Astrocyte of the spinal cord (primary cell): ENCODE results near the gene SNTG2.

Source experiments
- DNase-seq: peaks from one replicate; pipeline ENCODE4 v3.0.0; 2011; ENCODE audit warnings: low read depth, low spot score
- H3K4me3 ChIP-seq: 2 replicates; pipeline ENCODE4 v1.5.1; 2011; ENCODE audit warnings: low read depth, mild to moderate bottlenecking, low read length, moderate library complexity
- in situ Hi-C: cut with HindIII; loops from 2 replicates; pipeline ENCODE4 v1.10.0; 2017; ENCODE audit warnings: low sequenced_read_pairs
- TF ChIP-seq, protein P1 (sequence below): IDR thresholded peaks from 2 replicates; pipeline ENCODE4 v1.5.1; 2012; ENCODE audit warnings: low read depth, mild to moderate bottlenecking, low read length, inconsistent platforms

Gene SNTG2

DNA sequence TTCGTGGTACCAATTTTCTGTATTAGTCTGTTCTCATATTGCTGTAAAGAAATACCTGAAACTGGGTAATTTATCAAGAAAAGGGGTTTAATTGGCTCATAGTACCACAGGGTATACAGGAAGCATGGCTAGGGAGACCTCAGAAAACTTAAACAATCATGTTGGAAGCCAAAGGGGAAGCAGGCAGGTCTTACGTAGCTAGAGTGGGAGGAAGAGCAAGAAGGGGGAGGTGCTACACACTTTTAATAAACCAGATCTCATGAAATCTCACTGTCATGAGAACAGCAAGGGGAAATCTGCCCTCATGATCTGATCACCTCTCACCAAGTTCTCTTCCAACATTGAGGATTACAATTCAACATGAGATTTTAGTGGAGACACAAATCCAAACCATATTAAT lies 235.8 kb downstream of the SNTG2 start:
- H3K4me3 ChIP-seq = no peak overlapping the region
- in situ Hi-C loops = no loop called here
- no peak for DNase-seq
- TF ChIP-seq, protein P1, sequence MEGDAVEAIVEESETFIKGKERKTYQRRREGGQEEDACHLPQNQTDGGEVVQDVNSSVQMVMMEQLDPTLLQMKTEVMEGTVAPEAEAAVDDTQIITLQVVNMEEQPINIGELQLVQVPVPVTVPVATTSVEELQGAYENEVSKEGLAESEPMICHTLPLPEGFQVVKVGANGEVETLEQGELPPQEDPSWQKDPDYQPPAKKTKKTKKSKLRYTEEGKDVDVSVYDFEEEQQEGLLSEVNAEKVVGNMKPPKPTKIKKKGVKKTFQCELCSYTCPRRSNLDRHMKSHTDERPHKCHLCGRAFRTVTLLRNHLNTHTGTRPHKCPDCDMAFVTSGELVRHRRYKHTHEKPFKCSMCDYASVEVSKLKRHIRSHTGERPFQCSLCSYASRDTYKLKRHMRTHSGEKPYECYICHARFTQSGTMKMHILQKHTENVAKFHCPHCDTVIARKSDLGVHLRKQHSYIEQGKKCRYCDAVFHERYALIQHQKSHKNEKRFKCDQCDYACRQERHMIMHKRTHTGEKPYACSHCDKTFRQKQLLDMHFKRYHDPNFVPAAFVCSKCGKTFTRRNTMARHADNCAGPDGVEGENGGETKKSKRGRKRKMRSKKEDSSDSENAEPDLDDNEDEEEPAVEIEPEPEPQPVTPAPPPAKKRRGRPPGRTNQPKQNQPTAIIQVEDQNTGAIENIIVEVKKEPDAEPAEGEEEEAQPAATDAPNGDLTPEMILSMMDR = no peak

DNA sequence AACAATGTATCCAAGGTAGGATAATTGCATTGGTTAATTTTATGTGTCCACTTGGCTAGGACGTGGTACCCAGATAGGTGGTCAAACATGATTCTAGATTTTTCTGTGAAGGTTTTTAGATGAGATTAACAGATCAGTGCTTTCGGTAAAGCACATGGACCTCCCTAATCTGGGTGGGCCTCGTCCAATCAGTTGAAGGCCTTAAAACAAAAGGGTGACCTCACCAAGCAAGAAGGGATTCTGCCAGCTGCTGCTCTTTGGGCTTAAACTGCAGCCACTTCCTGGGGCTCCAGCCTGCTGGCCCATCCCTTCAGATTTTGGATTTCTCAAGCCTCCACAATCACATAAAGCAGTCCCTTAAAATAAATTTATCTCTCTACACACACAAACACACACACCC lies 236.5 kb downstream of the SNTG2 start:
- no peak overlapping the region for H3K4me3 ChIP-seq
- in situ Hi-C loops = no loop called here
- TF ChIP-seq, protein P1 = no peak
- no peak for DNase-seq

DNA sequence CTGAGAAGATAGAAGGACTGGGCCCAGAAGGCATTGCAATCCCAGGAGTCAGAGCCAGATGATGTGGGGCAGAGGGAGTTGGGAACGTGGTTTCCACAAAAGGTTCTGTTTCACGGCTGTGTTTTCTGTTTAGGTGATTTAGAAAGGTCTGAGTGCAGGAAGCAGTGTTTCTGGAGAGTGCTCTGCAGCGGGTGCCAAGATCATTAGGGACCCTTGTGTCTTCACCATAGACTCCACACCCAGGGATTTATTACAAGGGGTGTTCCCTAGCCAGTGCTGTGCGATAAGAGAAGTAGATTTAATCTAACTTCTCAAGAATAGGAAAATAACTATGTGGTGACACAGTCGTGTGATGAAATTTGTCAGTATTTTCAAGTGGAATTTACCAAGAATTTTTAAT lies 241.5 kb downstream of the SNTG2 start:
- in situ Hi-C loops = no loop called here

DNA sequence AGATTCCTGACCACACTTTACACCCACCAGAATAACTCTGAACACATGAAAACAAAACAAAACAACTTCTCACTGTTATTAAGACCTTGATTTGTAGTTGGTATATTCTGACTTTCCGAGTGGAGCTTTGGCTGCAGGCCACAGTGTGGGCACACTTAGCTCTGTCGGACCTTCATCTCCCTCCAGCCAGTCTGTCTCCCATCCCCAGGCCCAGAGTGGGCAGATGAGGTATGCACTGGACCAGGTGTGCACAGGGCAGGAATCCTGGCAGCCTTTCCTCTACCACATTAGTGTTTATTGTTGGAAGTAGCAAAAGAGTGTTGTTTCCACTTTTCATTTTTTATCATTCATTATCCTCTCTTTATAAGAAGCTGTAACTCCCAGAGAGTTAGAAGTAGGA lies 243.2 kb downstream of the SNTG2 start:
- DNase-seq = no peak
- in situ Hi-C loops = no loop called here
- H3K4me3 ChIP-seq = no peak overlapping the region
- TF ChIP-seq, protein P1 = no peak

More for the DNA sequence above, 241.5 kb downstream of the SNTG2 start:
- no peak for DNase-seq
- TF ChIP-seq, protein P1 = no peak
- H3K4me3 ChIP-seq = no peak overlapping the region

DNA sequence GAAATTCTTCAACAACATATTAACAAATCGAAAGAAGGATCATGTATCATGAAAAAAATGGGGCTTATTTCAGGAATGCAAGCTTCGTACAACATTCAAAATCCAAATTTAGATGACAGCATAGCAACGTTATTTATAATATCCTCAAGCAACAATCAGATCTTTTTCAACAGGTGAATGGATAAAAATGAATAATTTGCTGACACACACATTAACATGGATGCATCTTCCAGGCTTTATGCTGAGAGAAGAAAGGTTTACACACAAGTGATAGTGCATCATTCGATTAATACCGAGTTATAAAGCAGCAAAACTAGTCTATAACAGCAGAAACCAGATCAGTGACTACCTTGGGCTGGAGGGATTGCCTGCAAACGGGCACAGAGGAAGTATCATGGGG lies 253.1 kb downstream of the SNTG2 start:
- no peak overlapping the region for H3K4me3 ChIP-seq
- no peak for DNase-seq
- in situ Hi-C loops = no loop called here
- TF ChIP-seq, protein P1 = no peak

DNA sequence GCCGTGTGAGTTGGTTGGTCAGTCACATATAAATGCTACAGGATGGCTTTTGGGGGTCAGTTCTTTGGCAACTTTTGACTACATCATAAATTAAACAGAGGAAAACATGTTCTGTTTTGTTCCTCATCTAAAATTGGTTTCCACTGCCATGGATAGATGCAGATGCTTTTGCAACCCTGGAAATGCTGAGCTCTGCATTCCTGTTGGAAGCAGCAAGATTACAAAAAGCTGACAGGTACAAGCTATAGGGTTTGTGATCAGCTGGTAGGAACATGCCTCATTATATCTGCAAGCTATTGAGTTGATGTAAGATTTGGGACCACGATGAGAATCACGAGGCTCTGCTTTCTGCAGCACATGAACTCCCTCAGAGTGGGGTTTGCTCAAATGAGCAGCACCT lies 255.2 kb downstream of the SNTG2 start:
- TF ChIP-seq, protein P1 = no peak
- no peak for DNase-seq
- in situ Hi-C loops = no loop called here
- no peak overlapping the region for H3K4me3 ChIP-seq

DNA sequence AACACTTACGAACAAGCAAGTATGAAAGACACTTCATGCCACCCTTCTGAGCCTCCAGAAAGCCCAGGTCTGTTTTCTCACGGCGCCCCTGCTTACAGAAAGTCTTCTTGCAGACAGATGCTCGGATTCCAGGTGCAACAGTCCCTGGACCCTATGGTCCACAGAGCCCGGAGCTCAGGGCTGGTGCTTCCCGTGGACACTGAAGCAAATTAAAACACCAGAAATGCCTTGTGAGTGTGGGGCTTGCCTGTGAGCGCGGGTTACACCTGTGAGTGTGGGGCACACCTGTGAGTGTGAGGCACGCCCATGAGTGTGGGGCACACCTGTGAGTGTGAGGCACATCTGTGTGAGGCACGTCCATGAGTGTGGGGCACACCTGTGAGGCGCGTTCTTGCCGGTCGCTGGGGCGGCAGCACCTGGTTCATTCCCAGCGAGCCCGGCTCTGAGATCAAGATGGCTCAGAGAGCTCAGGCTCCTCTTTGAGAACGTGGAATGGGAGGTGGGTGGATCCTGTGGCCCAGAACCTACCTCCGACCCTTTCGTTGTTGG lies 257.4 kb downstream of the SNTG2 start:
- no peak overlapping the region for H3K4me3 ChIP-seq
- no peak for DNase-seq
- in situ Hi-C loops = no loop called here
- TF ChIP-seq, protein P1 = no peak
